Measurements from ENCODE around the gene TMEM225B.

GRCh38 chr7:99628471-99629465 lies 30.7 kb downstream of the TMEM225B start:
- TF ChIP-seq CTCF (IDR thresholded peaks at IDR 0.05; ENCODE audit: low read depth, low read length, poor library complexity, severe bottlenecking) (no peak), EZH2phosphoT487 (IDR thresholded peaks at IDR 0.05; ENCODE audit: borderline replicate concordance, low read length) (no peak)

All from DOHH2 (cell line).